ENCODE results near the gene STAG3. TPM values are rescaled to one million over a fixed set of nuclear protein-coding genes. Genes with fewer than 3 reads are reported as not detected.

STAG3 gene
- total and polyA plus RNA-seq, 2 of the 8 experiments (the other 6 are each of a cell fraction or from before 2014, with no cell fraction given) = 1.3 to 3.3 TPM

DNA sequence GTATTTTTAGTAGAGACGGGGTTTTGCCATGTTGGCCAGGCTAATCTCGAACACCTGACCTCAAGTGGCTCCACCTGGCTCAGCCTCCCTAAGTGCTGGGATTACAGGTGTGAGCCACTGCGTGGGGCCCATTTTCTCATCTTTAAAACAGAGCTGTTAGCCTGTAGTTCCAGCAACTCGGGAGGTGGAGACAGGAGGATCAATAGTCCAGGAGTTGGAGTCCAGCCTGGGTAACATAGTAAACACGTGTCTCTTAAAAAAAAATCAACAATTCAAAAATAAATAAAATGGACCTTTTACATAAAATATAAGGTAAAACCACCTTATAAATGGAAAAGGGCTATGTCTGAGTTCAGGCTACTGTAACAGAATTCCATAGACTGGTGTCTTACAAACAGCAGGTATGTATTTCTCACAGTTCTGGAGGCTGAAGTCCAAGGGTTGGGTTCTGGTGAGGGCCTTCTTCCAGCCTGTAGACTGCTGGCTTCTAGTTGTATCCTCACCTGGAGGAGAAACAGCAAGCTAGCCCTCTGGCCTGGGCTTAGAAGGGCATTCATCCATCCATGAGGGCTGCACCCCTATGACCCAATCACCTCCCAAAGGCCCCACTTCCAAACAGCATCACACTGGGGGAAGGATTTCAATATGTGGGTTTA, 35.0 kb downstream of the STAG3 start:
- H3K4ac ChIP-seq (replicated peaks; ENCODE audit: insufficient read length, low read depth, low read length) = no peak overlapping the region
- no peak overlapping the region for H4K8ac ChIP-seq (ENCODE audit: extremely low read depth, insufficient read depth, low read length)
- peaks cover 0 to 14% (median 6%) of the 10 kb centered on the region in 4 experiments; a peak in 6 of 7 replicates for H3K27me3 ChIP-seq (replicated peaks in 1 of 4; ENCODE audit: control insufficient read depth in 3 of 4, extremely low read depth in 1 of 4, insufficient read depth in 3 of 4, low read length in 3 of 4)
- H3K9me3 ChIP-seq (ENCODE audit: insufficient read depth in 2 of 2, low read depth in 1 of 2, low read length in 1 of 2) = no peaks in the 10 kb centered on the region
- H3K36me3 ChIP-seq (ENCODE audit: control insufficient read depth in 2 of 4, insufficient read depth in 4 of 4, low read length in 3 of 4) = no peaks in the 10 kb centered on the region
- H3K27ac ChIP-seq (ENCODE audit: low read depth, low read length) = no peak overlapping the region
- H2BK15ac ChIP-seq (ENCODE audit: low read length) = no peak overlapping the region
- DNase-seq (ENCODE audit: low read depth in 1 of 2, low spot score in 2 of 2) (no peak), FAIRE-seq (no peak)
- H3K9ac ChIP-seq (replicated peaks in 1 of 4; ENCODE audit: extremely low read depth in 1 of 4, low read depth in 3 of 4, low read length in 3 of 4) = no peak overlapping the region
- no peaks in the 10 kb centered on the region for H3K79me1 ChIP-seq (ENCODE audit: low read depth, low read length)
- 86% methylated on average over 5 of the region's 5 CpGs; no CpG with 5 or more reads in 1 of the 2 experiments for WGBS, 2 experiments (ENCODE audit: extremely low coverage in 1 of 2, insufficient coverage in 1 of 2, insufficient read length in 1 of 2, insufficient replicate concordance in 2 of 2, low coverage in 1 of 2, low lambda C conversion rate in 2 of 2, missing lambda C conversion rate in 1 of 2)
- POLR2A ChIA-PET (ENCODE audit: partially characterized antibody) = interaction anchor here (0.6 to 2.4 kb wide), 5 partner anchors 8 to 147 kb away, joined by 3 to 7 read pairs (median 3); no protein-coding TSS in a partner anchor
- H3K79me2 ChIP-seq (ENCODE audit: control insufficient read depth in 1 of 2, insufficient read depth in 2 of 2, low read length in 2 of 2) = no peaks in the 10 kb centered on the region
- H4K20me1 ChIP-seq (replicated peaks in 1 of 2; ENCODE audit: control insufficient read depth in 1 of 2, insufficient read depth in 2 of 2, low read length in 2 of 2) = no peaks in the 10 kb centered on the region
- no peak overlapping the region for H2AK5ac ChIP-seq (ENCODE audit: low read depth, low read length)
- no peak overlapping the region for H3K14ac ChIP-seq (ENCODE audit: insufficient read length)
- no peak overlapping the region for H3K56ac ChIP-seq (replicated peaks; ENCODE audit: insufficient read length, low read depth, low read length)
- no peak overlapping the region for H2BK20ac ChIP-seq (ENCODE audit: low read length)
- no peaks in the 10 kb centered on the region for H3K23me2 ChIP-seq (ENCODE audit: low read depth, low read length)
- H3K4me2 ChIP-seq (ENCODE audit: insufficient read depth in 1 of 2, low read depth in 2 of 2, low read length in 2 of 2) = no peak overlapping the region
- H3K23ac ChIP-seq (ENCODE audit: insufficient read length) = no peak overlapping the region
- H2BK5ac ChIP-seq (ENCODE audit: low read depth, low read length) = no peak overlapping the region
- TF ChIP-seq POLR2A (IDR thresholded peaks at IDR 0.05; ENCODE audit: control extremely low read depth in 1 of 2, low read depth in 2 of 2, low read length in 2 of 2) = peak in 1 of 2 experiments; percentile 29; a peak in 1 of 3 replicates
- no peak for TF ChIP-seq MAFK (IDR thresholded peaks at IDR 0.05; ENCODE audit: low read depth, low read length)
- TF ChIP-seq SRF (IDR thresholded peaks at IDR 0.05; ENCODE audit: low read depth, low read length) = no peak
- TF ChIP-seq, protein P1, sequence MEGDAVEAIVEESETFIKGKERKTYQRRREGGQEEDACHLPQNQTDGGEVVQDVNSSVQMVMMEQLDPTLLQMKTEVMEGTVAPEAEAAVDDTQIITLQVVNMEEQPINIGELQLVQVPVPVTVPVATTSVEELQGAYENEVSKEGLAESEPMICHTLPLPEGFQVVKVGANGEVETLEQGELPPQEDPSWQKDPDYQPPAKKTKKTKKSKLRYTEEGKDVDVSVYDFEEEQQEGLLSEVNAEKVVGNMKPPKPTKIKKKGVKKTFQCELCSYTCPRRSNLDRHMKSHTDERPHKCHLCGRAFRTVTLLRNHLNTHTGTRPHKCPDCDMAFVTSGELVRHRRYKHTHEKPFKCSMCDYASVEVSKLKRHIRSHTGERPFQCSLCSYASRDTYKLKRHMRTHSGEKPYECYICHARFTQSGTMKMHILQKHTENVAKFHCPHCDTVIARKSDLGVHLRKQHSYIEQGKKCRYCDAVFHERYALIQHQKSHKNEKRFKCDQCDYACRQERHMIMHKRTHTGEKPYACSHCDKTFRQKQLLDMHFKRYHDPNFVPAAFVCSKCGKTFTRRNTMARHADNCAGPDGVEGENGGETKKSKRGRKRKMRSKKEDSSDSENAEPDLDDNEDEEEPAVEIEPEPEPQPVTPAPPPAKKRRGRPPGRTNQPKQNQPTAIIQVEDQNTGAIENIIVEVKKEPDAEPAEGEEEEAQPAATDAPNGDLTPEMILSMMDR (IDR thresholded peaks at IDR 0.05; ENCODE audit: control extremely low read depth in 1 of 3, insufficient read depth in 1 of 3, low read depth in 1 of 3, low read length in 3 of 3) = no peak
- no peak overlapping the region for H4K91ac ChIP-seq (replicated peaks; ENCODE audit: insufficient read length, low read length)
- no peak overlapping the region for H3K4me3 ChIP-seq (ENCODE audit: extremely low read depth in 1 of 4, insufficient read depth in 2 of 4, low read depth in 3 of 4, low read length in 4 of 4)
- H2BK120ac ChIP-seq (replicated peaks; ENCODE audit: low read depth, low read length) = no peak overlapping the region
- CTCF ChIA-PET (ENCODE audit: partially characterized antibody) = interaction anchor here (1.6 to 6.7 kb wide), 3 partner anchors 10 to 81 kb away, joined by 4 to 104 read pairs (median 4); no protein-coding TSS in a partner anchor
- no peak overlapping the region for H2AFZ ChIP-seq (ENCODE audit: low read length)
- no peak overlapping the region for H4K5ac ChIP-seq (ENCODE audit: insufficient read length, low read depth, low read length)
- no peak overlapping the region for H3K18ac ChIP-seq (ENCODE audit: extremely low read depth, low read length)
- H3K4me1 ChIP-seq (replicated peaks in 1 of 4; ENCODE audit: control insufficient read depth in 3 of 4, insufficient read depth in 4 of 4, low read length in 3 of 4) = peaks cover 0 to 4% (median 1%) of the 10 kb centered on the region in 4 experiments; a peak in 1 of 7 replicates
- no peak overlapping the region for H2BK12ac ChIP-seq (ENCODE audit: low read depth, low read length)

Data from H1 (cell line).